Fibroblast of skin of left quadriceps (primary cell): ENCODE data around the gene POLR3F.
"Not testable (repeated sequence)": the region's sequence is repeated elsewhere in the genome, so short reads cannot be mapped to it uniquely, and the experiment has no call there.

Source experiments
- DNase-seq, 2 experiments: peaks; one replicate each; pipeline ENCODE4 v3.0.0-alpha.2; 2013; ENCODE audit warnings: low read depth in 2 of 2

The POLR3F gene

DNA sequence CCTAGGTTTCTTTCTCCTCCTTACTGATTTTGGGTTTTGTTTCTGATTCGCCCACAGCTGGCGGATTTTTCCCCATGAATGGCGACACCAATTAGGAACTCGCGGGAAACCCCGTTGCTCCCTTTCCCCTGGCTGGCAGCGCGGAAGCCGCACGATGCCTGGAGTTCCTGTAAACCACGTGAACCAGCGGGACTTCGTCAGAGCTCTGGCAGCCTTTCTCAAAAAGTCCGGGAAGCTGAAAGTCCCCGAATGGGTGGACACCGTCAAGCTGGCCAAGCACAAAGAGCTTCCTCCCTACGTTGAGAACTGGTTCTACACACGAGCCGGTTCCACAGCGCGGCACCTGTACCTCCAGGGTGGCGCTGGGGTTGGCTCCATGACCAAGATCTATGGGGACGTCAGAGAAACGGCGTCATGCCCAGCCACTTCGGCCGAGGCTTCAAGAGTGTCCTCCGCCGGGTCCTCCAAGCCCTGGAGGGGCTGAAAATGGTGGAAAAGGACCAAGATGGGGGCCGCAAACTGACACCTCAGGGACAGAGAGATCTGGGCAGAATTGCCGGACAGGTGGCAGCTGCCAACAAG lies 37.4 kb downstream of the POLR3F start:
- DNase-seq = no peak

DNA sequence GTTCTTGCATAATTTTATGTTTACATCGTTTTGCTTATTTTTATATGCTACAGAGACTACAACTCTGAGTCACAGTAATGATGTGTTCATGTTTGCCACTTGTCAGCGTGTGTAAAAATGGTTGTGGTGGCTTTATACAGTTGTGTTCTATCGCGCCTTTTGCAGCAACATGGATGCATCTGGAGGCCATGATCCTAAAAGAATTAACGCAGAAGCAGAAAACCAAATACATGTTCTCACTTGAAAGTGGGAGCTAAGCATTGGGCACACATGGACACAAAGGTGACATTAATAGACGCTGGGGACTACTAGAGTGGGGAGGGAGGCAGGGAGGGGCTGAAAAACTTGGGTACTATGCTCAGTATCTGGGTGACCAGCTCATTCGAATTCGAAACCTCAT lies 39.6 kb downstream of the POLR3F start:
- DNase-seq = no peak

DNA sequence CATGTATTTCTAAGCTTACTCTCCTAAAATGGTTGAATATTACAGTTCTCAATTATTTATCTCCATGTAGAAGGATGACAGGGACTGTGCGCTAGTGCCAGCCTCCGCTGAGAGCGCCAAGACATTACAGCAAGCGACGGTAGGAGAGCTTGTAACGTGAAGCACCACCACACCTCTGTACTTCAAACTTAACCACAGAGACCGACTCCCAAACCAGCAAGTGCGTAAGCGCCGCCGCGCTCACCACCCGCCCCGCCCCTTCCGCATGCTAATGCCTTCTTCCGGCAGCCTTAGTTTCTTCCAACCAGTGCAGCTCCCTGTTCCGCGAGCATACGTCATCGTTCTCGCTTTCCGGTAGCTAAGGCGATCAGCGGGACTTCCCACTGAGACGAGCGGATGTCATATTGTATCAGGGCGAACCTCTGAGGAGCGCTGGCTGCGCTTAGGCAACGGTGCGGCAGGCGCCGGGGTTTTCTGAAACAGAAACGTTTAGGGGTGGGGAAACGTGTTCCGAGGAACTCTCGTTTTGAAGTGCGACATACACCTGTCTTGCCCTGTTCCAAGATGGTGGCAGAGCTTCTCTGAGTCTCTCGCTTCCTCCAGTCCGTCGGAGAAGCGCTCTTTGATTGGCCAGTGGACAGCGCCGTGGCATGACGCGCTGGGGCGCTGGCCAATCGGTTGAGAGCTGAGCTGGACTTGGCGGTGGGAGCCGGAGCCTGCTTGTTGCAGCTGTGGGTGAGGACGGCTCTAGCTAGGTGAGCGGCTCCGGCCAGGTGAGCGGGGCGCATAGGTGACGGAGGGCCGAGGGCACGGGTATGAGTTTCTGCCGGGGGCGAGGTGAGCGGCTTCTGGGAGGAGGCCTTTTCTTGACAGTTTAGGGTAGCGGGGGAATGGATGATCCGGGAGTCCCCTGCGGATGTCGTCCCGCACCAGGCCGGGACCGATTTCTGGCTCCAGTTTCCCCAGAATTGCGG lies 40.3 kb downstream of the POLR3F start, which contains the start of gene SEC23B:
Gene SEC23B (plus strand): TSS at position 723 of the 974 bp plus-strand sequence. CDS start 2,896 bp downstream, outside the sequence.
- peak; percentile 91 for DNase-seq

DNA sequence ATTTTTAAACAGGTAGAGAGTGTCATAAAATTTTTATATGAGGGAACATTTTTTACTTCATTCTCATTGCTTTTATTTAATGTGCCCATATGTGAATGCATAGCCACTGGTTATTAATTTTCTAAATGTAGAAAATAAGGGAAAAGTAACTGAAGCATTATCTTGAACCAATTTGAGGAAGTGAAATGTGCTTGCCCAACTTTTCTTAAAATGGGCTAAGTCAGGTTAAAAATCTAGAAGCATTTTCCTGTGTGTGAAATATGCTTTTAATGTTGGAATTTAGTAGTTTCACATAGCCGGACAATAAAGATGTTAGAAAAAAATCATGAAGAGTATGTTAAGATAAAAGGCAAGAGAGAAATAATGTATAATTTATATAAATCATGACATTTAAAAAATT lies 44.4 kb downstream of the POLR3F start:
- no peak for DNase-seq

DNA sequence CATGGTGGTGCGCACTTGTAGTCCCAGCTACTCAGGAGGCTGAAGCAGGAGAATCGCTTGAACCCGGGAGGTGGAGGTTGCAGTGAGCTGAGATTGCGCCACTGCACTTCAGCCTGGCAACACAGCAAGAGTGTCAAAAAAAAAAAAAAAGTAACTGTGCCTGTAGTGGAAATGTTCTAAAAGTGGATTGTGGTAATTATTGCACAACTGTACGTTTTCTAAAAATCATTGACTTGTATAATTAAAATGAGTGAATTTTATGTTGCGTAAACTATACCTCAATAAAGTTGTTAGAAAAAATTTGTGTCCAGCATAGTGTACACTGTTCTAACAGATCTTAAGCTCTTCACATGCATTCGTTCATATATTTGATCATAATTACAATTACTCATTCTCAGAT lies 46.0 kb downstream of the POLR3F start:
- no peak for DNase-seq

DNA sequence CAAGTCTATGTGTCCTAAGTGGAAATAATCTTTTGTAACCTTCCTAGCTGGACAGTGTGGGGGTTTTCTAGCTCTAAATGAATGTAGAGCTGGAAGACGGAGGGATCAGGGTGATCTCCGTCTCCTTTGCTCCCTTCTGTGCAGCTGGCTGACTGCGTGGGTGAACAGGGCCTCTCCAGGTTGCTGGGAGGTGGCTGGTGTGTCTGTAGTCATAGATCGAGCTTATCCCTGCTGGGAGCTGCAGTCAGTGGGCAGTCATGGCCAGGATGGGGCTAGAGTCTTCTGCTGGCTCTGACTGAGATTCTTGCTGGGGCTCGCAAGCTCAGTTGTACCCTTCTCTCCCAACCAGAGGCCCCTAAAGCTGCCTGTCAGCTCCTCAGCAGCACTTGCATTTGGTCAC lies 46.9 kb downstream of the POLR3F start:
- DNase-seq = no peak

DNA sequence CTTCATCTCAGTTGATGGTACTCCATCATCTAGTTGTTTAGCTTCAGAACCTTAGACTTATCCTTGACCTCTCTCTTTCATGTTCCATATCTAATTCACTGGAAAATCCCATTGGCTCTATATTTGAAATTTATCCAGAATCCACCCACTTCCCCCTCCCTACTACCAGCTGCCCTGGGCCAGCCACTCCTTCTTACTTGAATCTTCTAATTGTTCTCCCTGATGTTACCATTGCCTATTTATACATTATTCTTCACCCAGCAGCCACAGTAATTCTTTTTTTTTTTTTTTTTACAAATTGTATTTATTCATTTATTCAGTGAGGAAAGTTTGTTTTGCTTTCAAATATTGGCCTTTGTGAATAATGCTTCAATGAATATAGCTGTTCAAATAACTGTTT lies 48.8 kb downstream of the POLR3F start:
- DNase-seq = no peak

DNA sequence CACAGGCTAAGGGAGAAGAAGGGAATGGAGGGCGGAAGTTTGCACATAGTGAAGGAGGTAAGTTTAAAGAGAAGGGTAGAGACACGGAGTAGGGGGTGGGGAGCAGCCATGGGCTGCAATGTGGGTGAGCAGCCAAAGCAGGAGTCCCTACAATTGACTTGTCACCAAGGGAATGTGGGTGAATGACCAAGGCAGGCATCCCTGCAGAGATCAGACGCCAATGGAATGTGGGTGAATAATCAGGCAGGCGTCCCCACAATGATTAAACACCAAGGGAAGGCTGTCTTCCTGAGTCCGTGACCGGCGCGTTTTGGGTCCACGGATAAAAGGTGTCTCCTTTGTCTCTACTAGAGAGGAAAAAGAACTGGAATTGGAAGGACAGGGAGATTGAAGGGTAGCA lies 54.9 kb downstream of the POLR3F start:
- DNase-seq = not testable (repeated sequence)

DNA sequence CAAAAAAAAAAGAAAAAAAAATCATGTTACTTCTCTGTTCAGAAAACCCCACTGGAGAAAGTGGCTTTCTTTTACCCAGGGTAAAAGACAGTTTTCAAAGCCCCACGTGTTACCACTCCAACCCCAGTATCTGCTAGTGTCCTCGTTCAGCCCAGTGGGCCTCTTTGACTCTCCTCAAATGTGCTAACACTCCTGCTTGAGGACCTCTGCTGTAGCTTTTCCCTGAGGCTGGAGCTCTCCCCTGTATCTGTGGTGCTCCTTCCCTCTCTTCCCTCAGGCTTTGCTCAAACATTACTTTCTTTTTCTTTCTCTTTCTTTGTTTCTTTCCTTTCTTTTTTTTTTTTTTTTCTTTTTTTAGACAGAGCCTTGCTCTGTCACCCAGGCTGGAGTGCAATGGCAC lies 55.9 kb downstream of the POLR3F start:
- DNase-seq = no peak

DNA sequence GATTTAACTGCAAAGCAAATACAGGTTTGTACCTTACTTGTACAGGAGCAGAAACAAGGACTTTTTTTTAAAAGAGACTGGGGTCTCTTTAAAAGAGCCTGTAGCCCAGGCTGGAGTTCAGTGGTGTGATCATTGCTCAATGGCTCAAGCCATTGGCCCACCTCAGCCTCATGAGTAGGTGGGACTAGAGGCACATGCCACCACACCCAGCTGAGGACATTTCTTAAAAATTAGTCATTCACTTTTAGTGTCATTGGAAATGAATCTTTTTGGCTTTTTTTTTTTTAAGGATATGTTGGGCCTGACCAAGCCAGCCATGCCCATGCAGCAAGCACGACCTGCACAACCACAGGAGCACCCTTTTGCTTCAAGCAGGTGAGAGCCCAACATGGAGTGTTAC lies 57.5 kb downstream of the POLR3F start:
- DNase-seq = no peak

DNA sequence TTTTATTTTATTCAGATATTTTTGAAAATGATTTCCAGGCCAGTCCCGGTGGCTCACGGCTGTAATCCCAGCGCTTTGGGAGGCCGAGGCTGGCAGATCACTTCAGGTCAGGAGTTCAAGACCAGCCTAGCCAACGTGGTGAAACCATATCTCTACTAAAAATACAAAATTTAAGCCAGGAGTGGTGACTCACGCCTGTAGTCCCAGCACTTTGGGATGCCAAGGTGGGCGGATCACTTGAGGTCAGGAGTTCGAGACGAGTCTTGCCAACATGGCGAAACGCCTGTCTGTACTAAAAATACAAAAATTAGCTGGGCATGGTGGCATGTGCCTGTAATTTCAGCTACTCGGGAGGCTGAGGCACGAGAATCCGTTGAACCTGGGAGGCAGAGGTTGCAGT lies 59.6 kb downstream of the POLR3F start:
- not testable (repeated sequence) for DNase-seq

DNA sequence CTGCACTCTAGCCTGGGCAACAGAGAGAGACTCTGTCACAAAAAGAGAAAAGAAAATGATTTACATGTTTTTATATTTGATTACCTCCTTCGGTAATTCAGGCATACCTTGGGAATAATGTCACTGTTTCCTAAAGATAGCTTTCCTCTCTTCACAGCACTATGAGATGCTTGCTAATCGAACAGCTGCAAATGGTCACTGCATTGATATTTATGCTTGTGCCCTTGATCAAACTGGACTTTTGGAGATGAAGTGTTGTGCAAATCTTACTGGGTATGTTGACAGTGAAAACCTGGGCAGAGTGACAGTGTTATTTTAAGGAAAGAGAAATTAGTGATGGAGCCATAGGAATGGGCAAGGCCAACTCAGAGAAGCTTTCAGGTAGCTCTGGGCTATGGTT lies 60.1 kb downstream of the POLR3F start:
- DNase-seq = no peak

DNA sequence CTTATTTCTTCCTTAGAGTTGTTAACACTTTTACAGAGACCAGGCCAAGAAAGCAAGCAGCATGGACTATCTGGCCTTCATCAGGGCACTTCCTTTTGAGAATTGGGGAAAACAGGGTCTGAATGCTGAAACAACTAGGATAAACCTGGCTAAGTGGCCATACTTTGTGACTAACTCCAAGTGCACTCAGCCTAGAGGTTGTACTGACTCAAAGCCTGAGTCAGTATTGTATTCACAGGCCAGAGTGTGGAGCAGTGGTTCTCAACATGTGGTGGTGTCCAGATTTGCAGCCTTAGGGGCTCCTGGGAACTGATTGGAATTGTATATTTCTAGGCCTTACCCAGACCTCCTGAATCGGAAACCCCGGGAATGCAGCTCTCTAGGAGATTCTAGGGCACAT lies 60.6 kb downstream of the POLR3F start:
- DNase-seq = no peak

DNA sequence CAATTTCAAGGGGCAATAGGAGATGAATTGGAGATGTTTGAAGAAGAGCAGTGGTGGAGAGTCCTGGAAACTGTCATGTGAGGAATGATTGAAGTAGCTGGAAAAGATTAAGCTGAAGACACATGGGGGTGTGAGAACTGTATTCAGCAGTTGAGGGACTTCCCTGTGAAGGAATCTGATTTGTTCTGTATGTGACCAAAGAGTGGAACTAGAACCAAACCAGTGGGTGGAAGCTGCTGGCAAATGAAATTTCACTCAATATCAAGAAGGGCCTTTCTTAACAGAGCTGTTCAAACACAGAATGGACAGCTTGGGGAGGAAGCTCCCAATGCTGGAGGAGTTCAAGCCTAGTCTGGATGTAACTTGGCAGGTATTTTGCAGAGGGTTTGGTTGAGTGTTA lies 61.9 kb downstream of the POLR3F start:
- DNase-seq = no peak

DNA sequence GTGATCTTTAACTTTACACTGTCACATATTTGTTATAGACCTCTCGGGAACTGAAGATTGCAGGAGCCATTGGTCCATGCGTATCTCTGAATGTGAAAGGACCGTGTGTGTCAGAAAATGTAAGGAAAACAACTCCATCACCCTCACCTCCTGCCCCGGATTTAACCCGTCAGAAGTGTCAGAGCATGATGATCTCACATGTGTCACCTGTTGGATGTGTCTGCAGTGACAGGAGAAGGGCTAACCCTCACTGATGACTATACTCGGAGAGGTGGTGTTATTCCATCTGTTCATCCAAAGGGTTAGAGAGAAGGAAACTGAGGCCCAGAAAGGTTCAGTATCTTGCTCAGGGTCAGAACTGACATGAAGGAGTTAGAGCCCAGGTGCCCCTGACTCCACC lies 65.4 kb downstream of the POLR3F start:
- no peak for DNase-seq

DNA sequence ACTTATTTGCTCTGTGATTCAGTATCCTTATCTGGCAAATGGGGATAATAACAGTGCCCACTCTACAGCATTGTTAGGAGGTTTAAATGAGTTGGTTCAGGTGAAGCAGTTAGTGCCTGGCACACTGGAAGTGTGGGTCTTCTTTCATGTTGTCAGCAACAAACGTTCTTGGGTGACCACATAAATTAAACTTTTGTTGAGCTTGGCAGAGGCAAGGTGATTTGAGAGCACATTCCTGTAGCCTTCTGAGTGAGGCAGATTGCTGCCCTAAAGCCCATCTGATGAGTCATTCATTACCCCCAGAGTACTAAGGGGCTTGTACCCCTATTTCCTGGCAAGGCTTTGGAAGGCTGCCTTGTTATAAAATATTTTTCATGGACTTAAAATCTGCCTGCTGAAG lies 66.3 kb downstream of the POLR3F start:
- DNase-seq = no peak

DNA sequence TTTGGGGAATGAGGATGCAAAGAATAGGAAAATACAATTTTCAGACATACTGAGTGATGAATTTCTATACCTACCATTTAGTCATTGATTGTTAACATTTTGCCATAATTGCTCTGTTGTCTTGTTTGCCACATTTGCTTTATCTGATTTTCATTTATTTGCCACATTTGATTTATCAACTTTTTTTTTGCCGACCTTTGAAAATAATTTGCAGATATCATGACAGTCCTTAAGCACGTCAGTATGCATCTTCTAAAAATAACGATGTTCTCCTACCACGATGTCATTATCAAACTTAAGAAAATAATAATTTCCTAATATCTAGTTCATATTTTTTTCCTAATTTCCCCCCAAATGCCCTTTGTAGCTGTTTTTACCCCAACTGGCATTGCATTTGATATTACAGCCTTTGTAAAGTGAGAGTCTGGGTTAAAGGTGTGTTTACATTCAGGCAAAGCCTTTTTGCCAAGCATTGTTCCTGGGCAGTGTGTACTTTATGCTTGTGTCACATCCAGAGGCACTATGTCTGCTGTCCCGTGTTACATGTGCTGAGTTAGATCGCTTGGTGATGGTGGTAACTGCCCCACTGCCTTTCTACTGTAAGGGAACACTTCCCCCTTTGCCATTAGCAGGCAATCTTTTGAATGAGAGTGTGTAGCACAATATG lies 66.9 kb downstream of the POLR3F start:
- DNase-seq = no peak
